HG03108 (cell line): Measurements from ENCODE around the gene KRT71.

ENCODE experiments used
- ATAC-seq: cut with Tn5 transposase; IDR thresholded peaks from one replicate; pipeline ENCODE4 v1.9.1; 2021; ENCODE audit warnings: moderate library complexity; ENCODE audit not compliant: unreplicated experiment

The KRT71 gene

GRCh38 chr12:52539821-52540173 lies 13.1 kb downstream of the KRT71 start:
- ATAC-seq: no peak

- no peak for ATAC-seq
Observed at GRCh38 chr12:52539083-52539820, 13.7 kb downstream of the KRT71 start.

- no peak for ATAC-seq
Observed at GRCh38 chr12:52537101-52537500, 15.8 kb downstream of the KRT71 start.

GRCh38 chr12:52535574-52535973 lies 17.4 kb downstream of the KRT71 start:
- no peak for ATAC-seq

GRCh38 chr12:52534482-52534881 lies 18.5 kb downstream of the KRT71 start:
- ATAC-seq: no peak

GRCh38 chr12:52533686-52534470 lies 19.1 kb downstream of the KRT71 start:
- no peak for ATAC-seq

GRCh38 chr12:52532636-52533035 lies 20.3 kb downstream of the KRT71 start:
- ATAC-seq: no peak

GRCh38 chr12:52531566-52532300 lies 21.2 kb downstream of the KRT71 start:
- no peak for ATAC-seq

GRCh38 chr12:52530905-52531304 lies 22.0 kb downstream of the KRT71 start:
- no peak for ATAC-seq

GRCh38 chr12:52530366-52530765 lies 22.6 kb downstream of the KRT71 start:
- no peak for ATAC-seq

GRCh38 chr12:52529846-52530245 lies 23.1 kb downstream of the KRT71 start:
- no peak for ATAC-seq

- no peak for ATAC-seq
Observed at GRCh38 chr12:52529417-52529816, 23.5 kb downstream of the KRT71 start.

GRCh38 chr12:52528641-52529143 lies 24.3 kb downstream of the KRT71 start:
- no peak for ATAC-seq

GRCh38 chr12:52527121-52527800 lies 25.7 kb downstream of the KRT71 start:
- ATAC-seq: no peak

- no peak for ATAC-seq
Observed at GRCh38 chr12:52526511-52526951, 26.4 kb downstream of the KRT71 start.

GRCh38 chr12:52525661-52526499 lies 27.1 kb downstream of the KRT71 start:
- ATAC-seq: no peak

GRCh38 chr12:52524898-52525591 lies 27.9 kb downstream of the KRT71 start:
- no peak for ATAC-seq

- no peak for ATAC-seq
Observed at GRCh38 chr12:52524241-52524897, 28.6 kb downstream of the KRT71 start.

- no peak for ATAC-seq
Observed at GRCh38 chr12:52523824-52524223, 29.1 kb downstream of the KRT71 start.
